HEK293 (cell line): ENCODE measurements around the gene ASCL2.

Experiments used
- CTCF ChIP-seq: fragments of 450-650 bp; formaldehyde crosslinking; IDR thresholded peaks from 2 replicates; pipeline ENCODE4 v1.5.1; 2016; ENCODE audit warnings: missing biosample characterization, missing genetic modification characterization
- PBX3 ChIP-seq: sonication (generic); formaldehyde crosslinking; IDR thresholded peaks from 2 replicates; pipeline ENCODE4 v1.8.1; 2022; ENCODE audit warnings: mild to moderate bottlenecking, moderate library complexity, missing genetic modification reagents
- WT1 ChIP-seq: fragments of 450-650 bp; formaldehyde crosslinking; IDR thresholded peaks from 2 replicates; pipeline ENCODE4 v1.5.1; 2016; ENCODE audit warnings: missing biosample characterization, missing genetic modification characterization
- ZNF140 ChIP-seq: fragments of 450-650 bp; formaldehyde crosslinking; IDR thresholded peaks from 2 replicates; pipeline ENCODE4 v1.5.1; 2016; ENCODE audit warnings: missing biosample characterization, missing genetic modification characterization
- ZNF174 ChIP-seq: fragments of 450-650 bp; formaldehyde crosslinking; IDR thresholded peaks from 2 replicates; pipeline ENCODE4 v1.5.0; 2017; ENCODE audit warnings: missing biosample characterization, mild to moderate bottlenecking, missing genetic modification characterization
- ZNF239 ChIP-seq: fragments of 450-650 bp; formaldehyde crosslinking; IDR thresholded peaks from 2 replicates; pipeline ENCODE4 v1.5.1; 2016; ENCODE audit warnings: missing biosample characterization, missing genetic modification characterization
- ZNF292 ChIP-seq: fragments of 450-650 bp; formaldehyde crosslinking; IDR thresholded peaks from 2 replicates; pipeline ENCODE4 v1.5.1; 2016; ENCODE audit warnings: low read depth, missing biosample characterization, missing genetic modification characterization, borderline replicate concordance
- ZNF768 ChIP-seq: fragments of 450-650 bp; formaldehyde crosslinking; IDR thresholded peaks from 2 replicates; pipeline ENCODE4 v1.5.1; 2018; ENCODE audit warnings: missing biosample characterization, mild to moderate bottlenecking, missing genetic modification characterization
- ZNF792 ChIP-seq: fragments of 450-650 bp; formaldehyde crosslinking; IDR thresholded peaks from 2 replicates; pipeline ENCODE4 v1.5.1; 2016; ENCODE audit warnings: missing biosample characterization, missing genetic modification characterization
- TF ChIP-seq, protein P1 (sequence below): fragments of 450-650 bp; formaldehyde crosslinking; IDR thresholded peaks from 2 replicates; pipeline ENCODE4 v1.5.1; 2016; ENCODE audit warnings: missing biosample characterization, missing genetic modification characterization
- TF ChIP-seq, protein P2 (sequence below): fragments of 450-650 bp; formaldehyde crosslinking; IDR thresholded peaks from 2 replicates; pipeline ENCODE4 v1.5.1; 2017; ENCODE audit warnings: missing biosample characterization, missing genetic modification characterization

DNA sequence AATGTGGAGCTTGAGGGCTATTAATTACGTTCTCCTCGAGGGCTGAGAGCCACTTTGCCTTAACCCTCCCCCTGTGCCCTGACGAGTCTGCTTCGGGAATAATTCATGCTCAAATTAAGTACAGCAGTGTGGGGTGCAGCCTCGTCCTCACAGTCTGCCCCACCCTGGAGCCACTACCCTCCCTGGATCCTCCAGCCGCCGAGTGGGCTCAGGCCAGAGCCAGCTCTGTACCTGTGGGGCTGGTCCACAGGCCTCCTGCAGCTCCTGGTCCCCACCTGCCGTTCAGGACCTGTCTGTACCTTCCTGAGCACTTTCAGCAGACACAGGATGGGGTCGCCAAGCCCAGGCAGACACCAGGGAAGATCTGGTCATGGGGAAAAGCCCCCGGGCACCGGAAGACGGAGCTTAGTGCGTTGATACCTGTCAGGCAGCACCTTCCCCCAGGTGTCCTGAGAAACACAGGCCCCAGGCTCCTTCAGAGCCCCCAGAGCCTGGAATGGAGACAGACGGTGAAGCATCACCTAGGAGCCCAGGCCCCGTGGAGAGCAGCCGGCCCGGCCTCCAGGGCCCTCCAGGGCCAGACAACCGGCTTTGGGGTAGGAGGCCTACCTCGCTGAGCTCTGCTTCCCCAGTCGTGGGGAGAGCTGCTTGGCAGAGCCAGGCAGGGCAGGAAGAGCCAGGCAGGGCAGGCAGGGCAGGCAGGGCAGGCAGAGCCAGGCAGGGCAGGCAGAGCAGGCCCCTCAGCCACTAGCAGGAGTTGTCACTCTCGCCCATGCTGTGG lies 41.2 kb upstream of the ASCL2 start:
- TF ChIP-seq CTCF (tag by site-specific recombination) = no peak
- TF ChIP-seq ZNF792 (tag by site-specific recombination) = no peak
- TF ChIP-seq, protein P1, sequence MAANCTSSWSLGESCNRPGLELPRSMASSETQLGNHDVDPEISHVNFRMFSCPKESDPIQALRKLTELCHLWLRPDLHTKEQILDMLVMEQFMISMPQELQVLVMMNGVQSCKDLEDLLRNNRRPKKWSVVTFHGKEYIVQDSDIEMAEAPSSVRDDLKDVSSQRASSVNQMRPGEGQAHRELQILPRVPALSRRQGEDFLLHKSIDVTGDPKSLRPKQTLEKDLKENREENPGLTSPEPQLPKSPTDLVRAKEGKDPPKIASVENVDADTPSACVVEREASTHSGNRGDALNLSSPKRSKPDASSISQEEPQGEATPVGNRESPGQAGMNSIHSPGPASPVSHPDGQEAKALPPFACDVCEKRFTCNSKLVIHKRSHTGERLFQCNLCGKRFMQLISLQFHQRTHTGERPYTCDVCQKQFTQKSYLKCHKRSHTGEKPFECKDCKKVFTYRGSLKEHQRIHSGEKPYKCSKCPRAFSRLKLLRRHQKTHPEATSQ (tag by site-specific recombination) = no peak
- TF ChIP-seq PBX3 (CRISPR knock-in tag) = no peak
- no peak for TF ChIP-seq WT1 (tag by site-specific recombination)
- TF ChIP-seq ZNF140 (tag by site-specific recombination) = no peak
- TF ChIP-seq ZNF239 (tag by site-specific recombination) = no peak
- TF ChIP-seq ZNF292 (tag by site-specific recombination) = no peak
- no peak for TF ChIP-seq ZNF768 (tag by site-specific recombination)
- TF ChIP-seq ZNF174 (tag by site-specific recombination) = no peak
- TF ChIP-seq, protein P2, sequence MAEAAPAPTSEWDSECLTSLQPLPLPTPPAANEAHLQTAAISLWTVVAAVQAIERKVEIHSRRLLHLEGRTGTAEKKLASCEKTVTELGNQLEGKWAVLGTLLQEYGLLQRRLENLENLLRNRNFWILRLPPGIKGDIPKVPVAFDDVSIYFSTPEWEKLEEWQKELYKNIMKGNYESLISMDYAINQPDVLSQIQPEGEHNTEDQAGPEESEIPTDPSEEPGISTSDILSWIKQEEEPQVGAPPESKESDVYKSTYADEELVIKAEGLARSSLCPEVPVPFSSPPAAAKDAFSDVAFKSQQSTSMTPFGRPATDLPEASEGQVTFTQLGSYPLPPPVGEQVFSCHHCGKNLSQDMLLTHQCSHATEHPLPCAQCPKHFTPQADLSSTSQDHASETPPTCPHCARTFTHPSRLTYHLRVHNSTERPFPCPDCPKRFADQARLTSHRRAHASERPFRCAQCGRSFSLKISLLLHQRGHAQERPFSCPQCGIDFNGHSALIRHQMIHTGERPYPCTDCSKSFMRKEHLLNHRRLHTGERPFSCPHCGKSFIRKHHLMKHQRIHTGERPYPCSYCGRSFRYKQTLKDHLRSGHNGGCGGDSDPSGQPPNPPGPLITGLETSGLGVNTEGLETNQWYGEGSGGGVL (tag by site-specific recombination) = no peak
